ENCODE measurements around the gene ZNF480. TPM values are rescaled to one million over a fixed set of nuclear protein-coding genes. Genes with fewer than 3 reads are reported as not detected.

The ZNF480 gene
- total RNA-seq, 1 donor from 2014 or later, result 8.8 TPM

- intact Hi-C loops (cut with DNase I), result no loop called here
- no peak for TF ChIP-seq CTCF (IDR thresholded peaks at IDR 0.05)
These were observed 73.4 kb downstream of the ZNF480 start for GRCh38 chr19:52370341-52370710.

More at GRCh38 chr19:52370341-52370710, 73.4 kb downstream of the ZNF480 start:
- DNase-seq, result no peak
- H3K4me1 ChIP-seq, result peaks cover 7% of the 10 kb centered on the region
- peaks cover 23% of the 10 kb centered on the region for H3K36me3 ChIP-seq
- peak overlapping the region; percentile 96 for H3K27ac ChIP-seq
- H3K27me3 ChIP-seq, result no peaks in the 10 kb centered on the region
- H3K4me3 ChIP-seq, result peak overlapping the region; percentile 74
- peaks cover 33% of the 10 kb centered on the region for H3K9me3 ChIP-seq
- ATAC-seq, result no peak

Small RNAs within 50 kb of the gene (microRNA-seq; reads per million reads assigned to microRNA genes)
- 2.1 reads per million, percentile 11 among the genes with 10 or more reads in this experiment for gene MIR643 (ENCODE audit: borderline microRNAs expressed)

Other genes with a start within 250 kb of the ZNF480 start
- 14.3 TPM for gene ZNF432, start 248.3 kb upstream of the ZNF480 start, total RNA-seq
- gene ZNF841, start 201.4 kb upstream of the ZNF480 start, total RNA-seq, result 27.0 TPM
- 9.5 TPM for gene ZNF616, start 157.2 kb upstream of the ZNF480 start, total RNA-seq
- 20.7 TPM for gene ZNF836, start 125.5 kb upstream of the ZNF480 start, total RNA-seq
- 160 TPM for gene PPP2R1A, start 107.1 kb upstream of the ZNF480 start, total RNA-seq
- gene ZNF766, start 27.6 kb upstream of the ZNF480 start, total RNA-seq, result 17.5 TPM
- gene ZNF610, start 39.1 kb downstream of the ZNF480 start, total RNA-seq, result 2.5 TPM
- 17.8 TPM for gene ZNF880, start 72.8 kb downstream of the ZNF480 start, total RNA-seq
- 21.7 TPM for gene ZNF528, start 100.7 kb downstream of the ZNF480 start, total RNA-seq
- 0.29 TPM for gene ZNF534, start 132.0 kb downstream of the ZNF480 start, total RNA-seq
- 1.5 TPM for gene ZNF578, start 156.4 kb downstream of the ZNF480 start, total RNA-seq
- gene ZNF808, start 230.5 kb downstream of the ZNF480 start, total RNA-seq, result 33.3 TPM